DOHH2 (cell line): ENCODE data around the gene B3GAT2.

Source experiments
- H3F3A ChIP-seq: fragments of 200-600 bp; sonication (generic), shearing (Covaris generic); 2 replicates; pipeline ENCODE4 v1.6.0; 2016; ENCODE audit warnings: antibody characterized with exemption, mild to moderate bottlenecking; ENCODE audit not compliant: control insufficient read depth, insufficient read depth
- H3K27ac ChIP-seq: fragments of 200-600 bp; sonication (generic); 2 replicates; pipeline ENCODE4 v1.5.1; 2014; ENCODE audit warnings: low read depth, mild to moderate bottlenecking, low read length, moderate library complexity
- H3K27me3 ChIP-seq: fragments of 200-600 bp; sonication (generic); 2 replicates; pipeline ENCODE4 v1.6.1; 2014; ENCODE audit warnings: mild to moderate bottlenecking, low read length, mixed read lengths; ENCODE audit not compliant: control insufficient read depth
- H3K36me3 ChIP-seq: fragments of 200-600 bp; sonication (generic); 2 replicates; pipeline ENCODE4 v1.6.1; 2014; ENCODE audit warnings: mild to moderate bottlenecking, low read length, moderate library complexity, mixed read lengths; ENCODE audit not compliant: control insufficient read depth
- H3K4me1 ChIP-seq: fragments of 200-600 bp; sonication (generic); 2 replicates; pipeline ENCODE4 v1.6.1; 2014; ENCODE audit warnings: mild to moderate bottlenecking, low read length, mixed read lengths; ENCODE audit not compliant: control insufficient read depth
- H3K4me2 ChIP-seq: fragments of 200-600 bp; sonication (generic); 2 replicates; pipeline ENCODE4 v1.6.0; 2014; ENCODE audit warnings: mild to moderate bottlenecking, low read length, moderate library complexity
- H3K4me3 ChIP-seq: fragments of 200-600 bp; sonication (generic); 2 replicates; pipeline ENCODE4 v1.5.1; 2014; ENCODE audit warnings: mild to moderate bottlenecking, low read length, mixed read lengths
- H3K79me2 ChIP-seq: fragments of 200-600 bp; sonication (generic); 2 replicates; pipeline ENCODE4 v1.6.1; 2014; ENCODE audit warnings: mild to moderate bottlenecking, low read length, mixed read lengths; ENCODE audit not compliant: control insufficient read depth
- H3K9me2 ChIP-seq: fragments of 200-600 bp; sonication (generic); replicated peaks from 2 replicates; pipeline ENCODE4 v1.6.1; 2014; ENCODE audit warnings: mild to moderate bottlenecking, low read length, mixed read lengths; ENCODE audit not compliant: control insufficient read depth
- H3K9me3 ChIP-seq: fragments of 200-600 bp; sonication (generic); 2 replicates; pipeline ENCODE4 v1.6.1; 2014; ENCODE audit warnings: antibody characterized with exemption, low read length, mixed read lengths; ENCODE audit not compliant: control insufficient read depth, insufficient read depth
- H4K20me1 ChIP-seq: fragments of 200-600 bp; sonication (generic); 2 replicates; pipeline ENCODE4 v1.6.0; 2014; ENCODE audit warnings: low read depth, mild to moderate bottlenecking, antibody characterized with exemption, low read length, moderate library complexity; ENCODE audit not compliant: control insufficient read depth, insufficient read depth
- CTCF ChIP-seq: fragments of 200-600 bp; sonication (generic); IDR thresholded peaks from one replicate; pipeline ENCODE4 v1.5.1; 2014; ENCODE audit warnings: antibody characterized with exemption, mild to moderate bottlenecking, low read depth, low read length; ENCODE audit not compliant: poor library complexity, severe bottlenecking
- EZH2phosphoT487 ChIP-seq: fragments of 200-600 bp; sonication (generic); IDR thresholded peaks from 2 replicates; pipeline ENCODE4 v1.6.1; 2017; ENCODE audit warnings: borderline replicate concordance, mild to moderate bottlenecking, antibody characterized with exemption, low read length, moderate library complexity, mixed read lengths

Gene B3GAT2

GRCh38 chr6:70811788-70812187 is 145.1 kb downstream of the B3GAT2 start:
- Histone ChIP-seq H3K4me2 (no peak overlapping the region), H3F3A (no peaks in the 10 kb centered on the region)

More at GRCh38 chr6:70811788-70812187, 145.1 kb downstream of the B3GAT2 start:
- no peaks in the 10 kb centered on the region for H3K9me3 ChIP-seq
- no peak overlapping the region for H3K27ac ChIP-seq
- no peaks in the 10 kb centered on the region for H3K27me3 ChIP-seq
- no peaks in the 10 kb centered on the region for H3K36me3 ChIP-seq
- no peaks in the 10 kb centered on the region for H3K9me2 ChIP-seq
- TF ChIP-seq EZH2phosphoT487 (no peak), CTCF (no peak)
- H3K4me1 ChIP-seq = no peaks in the 10 kb centered on the region
- no peak overlapping the region for H3K4me3 ChIP-seq
- H3K79me2 ChIP-seq = no peaks in the 10 kb centered on the region
- no peaks in the 10 kb centered on the region for H4K20me1 ChIP-seq
